ENCODE measurements around the gene MAML3. TPM values are rescaled to one million over a fixed set of nuclear protein-coding genes. Genes with fewer than 3 reads are reported as not detected.

Gene MAML3
- total and polyA plus RNA-seq, 2 donors, result 4.3 to 5.2 TPM

DNA sequence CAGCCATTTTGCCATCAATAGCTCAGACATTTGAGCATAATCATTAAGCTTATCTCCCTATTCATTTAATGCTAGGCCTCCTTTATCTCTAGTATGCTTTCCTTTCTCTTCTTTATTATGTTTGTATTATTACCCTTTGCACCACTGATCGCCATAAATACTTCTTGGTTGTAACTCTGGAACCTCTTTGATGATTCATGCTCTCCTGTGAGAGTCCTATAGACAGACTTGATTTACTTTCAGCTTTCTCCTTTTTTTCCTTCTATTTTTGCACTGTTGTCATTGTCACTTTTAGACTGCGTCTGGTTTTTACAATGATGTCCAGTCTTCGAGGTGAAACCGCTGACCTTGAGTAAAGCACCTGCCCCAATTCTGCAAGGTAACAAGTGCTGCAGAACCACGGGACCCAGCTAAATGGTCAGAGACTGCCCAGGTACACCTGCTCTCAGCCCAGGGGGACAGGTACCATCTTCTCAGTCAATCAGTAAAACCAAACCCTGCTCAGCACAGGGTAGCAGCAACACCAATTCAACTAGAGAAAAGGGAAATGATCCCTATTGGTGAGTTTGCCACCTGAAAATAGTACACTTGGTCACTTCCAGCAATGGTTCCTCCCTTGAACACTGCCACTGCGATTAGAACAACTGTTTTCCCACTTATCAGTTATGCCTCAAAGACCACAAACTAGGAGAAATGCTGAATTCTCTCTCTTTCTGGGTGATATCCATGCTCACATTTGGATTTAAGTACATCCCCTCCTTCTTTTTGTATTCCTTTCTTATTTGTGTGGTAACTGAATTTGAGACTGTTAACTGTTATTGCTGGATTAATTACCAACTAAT is 125.1 kb downstream of the MAML3 start:
- no peaks in the 10 kb centered on the region for H3K9me3 ChIP-seq (ENCODE audit: control insufficient read depth in 2 of 2, insufficient read depth in 1 of 2, low read length in 1 of 2)
- no peak overlapping the region for H3K27ac ChIP-seq (ENCODE audit: low read depth in 1 of 2, low read length in 1 of 2)
- 83% methylated on average over 6 of the region's 6 CpGs for WGBS
- no peaks in the 10 kb centered on the region for H3K4me1 ChIP-seq (ENCODE audit: control insufficient read depth in 2 of 2, insufficient read depth in 2 of 2, low read length in 2 of 2)
- no peak overlapping the region for H3K4me3 ChIP-seq (ENCODE audit: low read length in 2 of 2)
- DNase-seq (ENCODE audit: low read depth in 6 of 9, low spot score in 9 of 9), result no peak
- no peaks in the 10 kb centered on the region for H3K27me3 ChIP-seq (ENCODE audit: control insufficient read depth in 2 of 2, insufficient read depth in 1 of 2, low read length in 1 of 2)
- no peaks in the 10 kb centered on the region for H3K36me3 ChIP-seq (ENCODE audit: control insufficient read depth in 2 of 2, insufficient read depth in 2 of 2, low read length in 1 of 2)

DNA sequence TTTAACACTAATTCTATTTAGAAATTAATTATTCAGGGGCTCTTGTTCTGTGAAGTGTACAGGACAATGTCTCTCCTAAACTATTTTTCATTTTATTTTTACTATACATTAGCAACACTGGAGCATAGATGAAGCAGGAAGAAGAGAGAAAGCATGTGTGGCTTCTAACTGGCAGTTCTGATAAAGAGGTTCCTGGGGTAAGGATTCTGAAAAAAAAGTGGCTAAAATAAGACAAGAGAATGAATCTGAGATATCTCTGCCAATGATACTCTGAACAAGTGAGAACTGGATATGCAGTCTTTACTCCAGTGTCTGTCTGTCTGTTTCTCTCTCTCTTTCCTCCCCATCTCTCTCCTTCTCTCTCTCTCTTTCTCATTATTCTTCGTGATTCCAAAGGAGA is 125.9 kb downstream of the MAML3 start:
- no peak for DNase-seq (ENCODE audit: low read depth in 6 of 9, low spot score in 9 of 9)
- Histone ChIP-seq H3K27me3 (ENCODE audit: control insufficient read depth in 2 of 2, insufficient read depth in 1 of 2, low read length in 1 of 2) (no peaks in the 10 kb centered on the region), H3K4me1 (ENCODE audit: control insufficient read depth in 2 of 2, insufficient read depth in 2 of 2, low read length in 2 of 2) (no peaks in the 10 kb centered on the region), H3K27ac (ENCODE audit: low read depth in 1 of 2, low read length in 1 of 2) (no peak overlapping the region), H3K9me3 (ENCODE audit: control insufficient read depth in 2 of 2, insufficient read depth in 1 of 2, low read length in 1 of 2) (no peaks in the 10 kb centered on the region), H3K36me3 (ENCODE audit: control insufficient read depth in 2 of 2, insufficient read depth in 2 of 2, low read length in 1 of 2) (no peaks in the 10 kb centered on the region), H3K4me3 (ENCODE audit: low read length in 2 of 2) (no peak overlapping the region)
- WGBS, result 98% methylated on average over 1 of the region's 1 CpG

DNA sequence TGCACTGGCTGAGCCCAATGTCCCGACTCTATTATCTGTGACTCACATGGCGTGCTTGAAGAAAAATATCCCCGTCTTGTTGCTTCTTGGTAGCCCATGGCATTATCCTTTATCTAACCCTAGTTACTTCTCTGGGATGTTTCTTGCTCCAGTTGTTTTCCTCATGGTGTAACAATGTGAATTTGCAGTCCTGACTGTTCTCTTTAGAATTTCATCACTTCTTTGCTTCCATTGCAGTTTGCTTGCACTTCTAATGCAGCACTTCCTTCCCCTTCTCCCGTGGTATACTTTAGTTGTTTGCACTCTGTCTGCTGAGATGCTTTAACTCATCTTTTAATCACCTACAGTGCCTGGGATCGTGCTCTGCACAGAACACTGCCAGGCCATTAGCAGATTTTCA is 126.9 kb downstream of the MAML3 start:
- Histone ChIP-seq H3K4me1 (ENCODE audit: control insufficient read depth in 2 of 2, insufficient read depth in 2 of 2, low read length in 2 of 2) (no peaks in the 10 kb centered on the region), H3K36me3 (ENCODE audit: control insufficient read depth in 2 of 2, insufficient read depth in 2 of 2, low read length in 1 of 2) (no peaks in the 10 kb centered on the region), H3K9me3 (ENCODE audit: control insufficient read depth in 2 of 2, insufficient read depth in 1 of 2, low read length in 1 of 2) (no peaks in the 10 kb centered on the region), H3K27me3 (ENCODE audit: control insufficient read depth in 2 of 2, insufficient read depth in 1 of 2, low read length in 1 of 2) (no peaks in the 10 kb centered on the region), H3K27ac (ENCODE audit: low read depth in 1 of 2, low read length in 1 of 2) (no peak overlapping the region), H3K4me3 (ENCODE audit: low read length in 2 of 2) (no peak overlapping the region)
- DNase-seq (ENCODE audit: low read depth in 6 of 9, low spot score in 9 of 9), result no peak
- WGBS, result 64% methylated on average over 5 of the region's 5 CpGs

DNA sequence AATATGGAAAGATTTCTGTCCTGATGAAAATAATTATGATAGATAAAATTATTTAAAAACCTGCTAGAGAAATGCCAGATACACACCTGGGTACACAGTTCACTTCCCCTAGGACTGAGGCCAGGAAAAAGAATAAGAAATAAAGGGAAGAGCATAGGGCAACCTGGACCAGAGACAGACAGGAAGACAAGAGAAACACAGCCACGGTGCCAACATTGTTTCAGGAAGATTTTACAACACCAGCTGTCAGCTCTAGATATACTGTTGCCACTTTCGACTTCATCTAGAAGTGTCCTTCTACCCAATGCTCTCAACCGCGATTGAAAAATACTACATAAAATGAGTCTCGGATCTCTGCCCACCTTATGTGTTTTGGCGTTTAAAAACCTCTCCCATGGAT is 128.5 kb downstream of the MAML3 start:
- Histone ChIP-seq H3K4me3 (ENCODE audit: low read length in 2 of 2) (no peak overlapping the region), H3K27ac (ENCODE audit: low read depth in 1 of 2, low read length in 1 of 2) (no peak overlapping the region), H3K36me3 (ENCODE audit: control insufficient read depth in 2 of 2, insufficient read depth in 2 of 2, low read length in 1 of 2) (no peaks in the 10 kb centered on the region), H3K27me3 (ENCODE audit: control insufficient read depth in 2 of 2, insufficient read depth in 1 of 2, low read length in 1 of 2) (no peaks in the 10 kb centered on the region), H3K4me1 (ENCODE audit: control insufficient read depth in 2 of 2, insufficient read depth in 2 of 2, low read length in 2 of 2) (no peaks in the 10 kb centered on the region), H3K9me3 (ENCODE audit: control insufficient read depth in 2 of 2, insufficient read depth in 1 of 2, low read length in 1 of 2) (no peaks in the 10 kb centered on the region)
- no peak for DNase-seq (ENCODE audit: low read depth in 6 of 9, low spot score in 9 of 9)
- 79% methylated on average over 6 of the region's 6 CpGs for WGBS

DNA sequence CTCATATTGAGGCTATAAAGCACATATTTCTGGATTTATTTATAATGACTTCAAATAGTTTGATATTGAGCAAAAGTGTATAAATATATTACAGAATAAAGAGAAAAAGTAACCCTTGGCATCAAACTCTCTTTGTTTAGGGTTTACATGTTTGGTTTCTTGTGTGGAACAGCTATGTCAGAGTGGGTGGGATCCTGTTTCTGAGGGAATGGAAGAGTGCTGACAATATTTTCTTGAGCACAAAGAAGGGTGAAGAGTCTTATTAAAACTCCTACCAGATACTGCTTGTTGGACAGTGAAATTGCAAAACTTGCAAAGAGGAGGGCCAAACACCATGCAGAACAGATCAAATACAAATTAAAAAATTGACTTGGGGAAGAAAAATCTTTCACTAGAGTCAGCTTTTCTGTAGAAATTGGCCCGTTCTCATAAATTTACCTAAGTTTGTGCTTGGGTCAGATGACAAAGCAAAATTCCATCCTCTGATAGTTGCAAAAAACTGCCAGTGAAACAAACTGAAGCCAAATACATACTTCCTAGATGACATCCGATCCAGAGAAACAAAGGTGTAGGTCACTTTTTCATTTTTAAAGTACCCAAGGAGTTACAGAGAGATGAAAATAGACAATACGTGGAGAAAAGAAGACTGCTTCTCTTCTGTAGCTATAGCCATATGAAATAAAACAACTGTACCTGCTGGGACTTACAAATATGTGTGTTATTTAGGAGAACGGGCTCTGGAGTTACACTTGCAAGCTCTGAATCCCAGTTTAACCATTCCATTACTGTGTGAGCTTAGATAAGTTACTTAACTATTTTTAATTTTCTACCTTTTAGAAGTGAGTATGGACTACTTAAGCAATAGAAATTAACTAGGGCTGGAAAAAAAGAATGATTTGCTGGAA is 133.3 kb downstream of the MAML3 start:
- Histone ChIP-seq H3K27ac (ENCODE audit: low read depth in 1 of 2, low read length in 1 of 2) (no peak overlapping the region), H3K9me3 (ENCODE audit: control insufficient read depth in 2 of 2, insufficient read depth in 1 of 2, low read length in 1 of 2) (peaks cover 0 to 1% of the 10 kb centered on the region in 2 donors), H3K27me3 (ENCODE audit: control insufficient read depth in 2 of 2, insufficient read depth in 1 of 2, low read length in 1 of 2) (no peaks in the 10 kb centered on the region), H3K4me3 (ENCODE audit: low read length in 2 of 2) (no peak overlapping the region), H3K4me1 (ENCODE audit: control insufficient read depth in 2 of 2, insufficient read depth in 2 of 2, low read length in 2 of 2) (no peaks in the 10 kb centered on the region), H3K36me3 (ENCODE audit: control insufficient read depth in 2 of 2, insufficient read depth in 2 of 2, low read length in 1 of 2) (no peaks in the 10 kb centered on the region)
- DNase-seq (ENCODE audit: low read depth in 6 of 9, low spot score in 9 of 9), result no peak
- WGBS, result 53% methylated on average over 4 of the region's 4 CpGs

DNA sequence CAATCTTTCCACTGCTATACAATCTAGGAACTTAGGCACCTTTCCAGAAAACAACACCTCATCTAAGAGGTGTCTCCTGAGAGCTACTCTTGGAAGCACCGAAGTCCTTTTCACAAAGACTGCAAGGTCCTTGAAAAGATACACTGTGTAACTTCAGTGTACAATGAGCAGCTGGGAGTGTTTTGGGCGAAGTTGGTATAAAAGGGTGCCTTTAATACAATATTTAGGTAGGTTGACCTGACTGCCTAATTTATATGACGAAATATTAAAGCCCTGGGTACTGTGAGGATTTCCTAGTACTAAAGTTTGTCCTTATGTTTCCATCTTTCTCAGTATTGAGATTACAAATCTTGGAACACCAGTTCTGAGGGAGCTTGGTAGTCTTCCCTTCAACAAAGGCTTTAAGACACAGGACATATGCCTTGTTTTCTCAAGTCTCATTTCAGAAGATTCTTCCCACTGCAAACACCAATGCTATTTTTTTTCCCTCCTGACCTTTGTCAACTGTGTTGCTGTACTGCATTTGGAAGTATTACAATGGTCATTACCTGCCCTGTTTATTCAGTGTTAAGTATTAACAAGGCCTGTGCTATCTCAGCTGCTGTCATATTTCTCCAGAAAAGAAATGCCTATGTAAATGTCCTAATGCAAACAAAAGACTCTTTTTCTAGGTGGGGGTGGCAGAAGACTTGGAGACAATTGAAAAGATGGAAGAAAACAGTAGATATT is 134.2 kb downstream of the MAML3 start:
- no peaks in the 10 kb centered on the region for H3K36me3 ChIP-seq (ENCODE audit: control insufficient read depth in 2 of 2, insufficient read depth in 2 of 2, low read length in 1 of 2)
- H3K4me1 ChIP-seq (ENCODE audit: control insufficient read depth in 2 of 2, insufficient read depth in 2 of 2, low read length in 2 of 2), result no peaks in the 10 kb centered on the region
- no peaks in the 10 kb centered on the region for H3K27me3 ChIP-seq (ENCODE audit: control insufficient read depth in 2 of 2, insufficient read depth in 1 of 2, low read length in 1 of 2)
- DNase-seq (ENCODE audit: low read depth in 6 of 9, low spot score in 9 of 9), result no peak
- no peak overlapping the region for H3K27ac ChIP-seq (ENCODE audit: low read depth in 1 of 2, low read length in 1 of 2)
- 97% methylated on average over 3 of the region's 3 CpGs for WGBS
- peaks cover 0 to 4% of the 10 kb centered on the region in 2 donors for H3K9me3 ChIP-seq (ENCODE audit: control insufficient read depth in 2 of 2, insufficient read depth in 1 of 2, low read length in 1 of 2)
- no peak overlapping the region for H3K4me3 ChIP-seq (ENCODE audit: low read length in 2 of 2)

DNA sequence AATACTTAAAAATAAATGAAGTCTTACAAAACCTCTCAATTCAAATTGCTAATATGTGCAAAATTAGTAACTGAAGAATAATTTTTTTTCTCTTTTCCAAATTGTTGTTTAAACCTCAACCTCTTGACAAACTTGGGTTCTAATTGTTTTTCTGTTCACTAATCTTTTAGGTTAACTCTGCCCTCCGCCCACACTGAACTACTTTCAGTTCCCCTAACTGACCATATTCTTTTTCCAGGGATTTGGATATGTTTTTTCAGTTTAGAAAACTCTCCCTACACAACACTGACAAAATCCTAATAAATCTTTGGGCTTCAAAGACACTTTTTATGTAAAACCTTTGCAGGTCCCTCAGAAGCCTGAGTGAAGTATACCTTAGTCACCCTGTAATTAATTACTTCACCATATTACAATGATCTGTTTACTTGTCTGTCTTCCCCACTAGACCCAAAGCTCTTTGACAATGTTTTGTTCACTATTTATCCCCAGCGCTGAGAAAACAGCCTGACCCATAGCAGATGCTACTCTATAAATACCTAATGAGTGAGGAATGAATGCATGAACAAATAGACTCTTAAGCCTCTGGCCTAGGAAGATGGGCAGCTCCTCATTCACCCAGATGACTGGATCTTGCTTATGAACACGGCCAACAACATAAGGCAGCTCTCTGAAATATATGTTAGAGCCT is 134.9 kb downstream of the MAML3 start:
- Histone ChIP-seq H3K4me3 (ENCODE audit: low read length in 2 of 2) (no peak overlapping the region), H3K27me3 (ENCODE audit: control insufficient read depth in 2 of 2, insufficient read depth in 1 of 2, low read length in 1 of 2) (no peaks in the 10 kb centered on the region), H3K9me3 (ENCODE audit: control insufficient read depth in 2 of 2, insufficient read depth in 1 of 2, low read length in 1 of 2) (peaks cover 0 to 4% of the 10 kb centered on the region in 2 donors), H3K4me1 (ENCODE audit: control insufficient read depth in 2 of 2, insufficient read depth in 2 of 2, low read length in 2 of 2) (no peaks in the 10 kb centered on the region), H3K36me3 (ENCODE audit: control insufficient read depth in 2 of 2, insufficient read depth in 2 of 2, low read length in 1 of 2) (no peaks in the 10 kb centered on the region), H3K27ac (ENCODE audit: low read depth in 1 of 2, low read length in 1 of 2) (no peak overlapping the region)
- 92% methylated on average over 3 of the region's 3 CpGs for WGBS
- no peak for DNase-seq (ENCODE audit: low read depth in 6 of 9, low spot score in 9 of 9)

DNA sequence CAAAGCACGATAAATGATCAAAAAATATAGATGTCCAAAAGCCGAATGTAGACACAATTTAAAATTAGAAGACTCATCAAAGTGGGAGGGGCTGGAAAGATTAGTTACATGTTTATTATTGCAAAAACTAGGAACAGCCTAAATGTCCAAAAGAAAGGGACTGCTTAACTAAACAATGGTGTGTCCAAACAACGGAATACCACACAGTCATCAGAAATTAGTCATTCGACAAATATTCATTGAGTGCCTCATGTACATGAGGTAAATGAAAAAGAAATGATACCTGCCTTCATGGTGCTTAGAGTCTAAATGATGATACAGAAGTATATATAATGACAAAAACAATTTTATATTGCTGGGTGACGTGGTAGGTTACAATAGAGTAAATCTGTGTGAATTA is 139.7 kb downstream of the MAML3 start:
- Histone ChIP-seq H3K4me3 (ENCODE audit: low read length in 2 of 2) (no peak overlapping the region), H3K9me3 (ENCODE audit: control insufficient read depth in 2 of 2, insufficient read depth in 1 of 2, low read length in 1 of 2) (peaks cover 0 to 4% of the 10 kb centered on the region in 2 donors), H3K27me3 (ENCODE audit: control insufficient read depth in 2 of 2, insufficient read depth in 1 of 2, low read length in 1 of 2) (no peaks in the 10 kb centered on the region), H3K4me1 (ENCODE audit: control insufficient read depth in 2 of 2, insufficient read depth in 2 of 2, low read length in 2 of 2) (peaks cover 0 to 7% of the 10 kb centered on the region in 2 donors), H3K36me3 (ENCODE audit: control insufficient read depth in 2 of 2, insufficient read depth in 2 of 2, low read length in 1 of 2) (no peaks in the 10 kb centered on the region), H3K27ac (ENCODE audit: low read depth in 1 of 2, low read length in 1 of 2) (no peak overlapping the region)
- WGBS, result 97% methylated on average over 5 of the region's 5 CpGs
- no peak for DNase-seq (ENCODE audit: low read depth in 6 of 9, low spot score in 9 of 9)
